GM21786 (cell line): ENCODE data around the gene SF3A2.

Experiments used
- ATAC-seq: cut with Tn5 transposase; IDR thresholded peaks from one replicate; pipeline ENCODE4 v1.9.1; 2021; ENCODE audit not compliant: unreplicated experiment

SF3A2 gene

GRCh38 chr19:2252055-2252796 lies 15.6 kb downstream of the SF3A2 start:
- no peak for ATAC-seq

GRCh38 chr19:2252797-2253105 lies 16.1 kb downstream of the SF3A2 start:
- no peak for ATAC-seq

GRCh38 chr19:2253106-2254063 lies 16.8 kb downstream of the SF3A2 start:
- ATAC-seq: no peak

GRCh38 chr19:2254064-2254872 lies 17.6 kb downstream of the SF3A2 start:
- ATAC-seq: no peak

- no peak for ATAC-seq
These were observed 18.7 kb downstream of the SF3A2 start for GRCh38 chr19:2255112-2255845.

GRCh38 chr19:2255982-2256685 lies 19.5 kb downstream of the SF3A2 start, which contains the start of gene JSRP1:
Gene JSRP1 (minus strand): TSS chr19:2256417. CDS start chr19:2255314, 1,103 bp downstream.
- ATAC-seq: no peak

GRCh38 chr19:2259336-2259735 lies 22.7 kb downstream of the SF3A2 start:
- no peak for ATAC-seq

GRCh38 chr19:2260341-2260805 lies 23.7 kb downstream of the SF3A2 start:
- ATAC-seq: no peak

GRCh38 chr19:2261438-2262172 lies 25.0 kb downstream of the SF3A2 start:
- ATAC-seq: no peak

- no peak for ATAC-seq
These were observed 29.8 kb downstream of the SF3A2 start for GRCh38 chr19:2266183-2266993.

- no peak for ATAC-seq
These were observed 31.8 kb downstream of the SF3A2 start for GRCh38 chr19:2268480-2268830.

GRCh38 chr19:2268861-2269243 lies 32.2 kb downstream of the SF3A2 start:
- ATAC-seq: no peak

- no peak for ATAC-seq
These were observed 32.9 kb downstream of the SF3A2 start for GRCh38 chr19:2269244-2270156.

GRCh38 chr19:2270157-2270422 lies 33.5 kb downstream of the SF3A2 start:
- no peak for ATAC-seq

- ATAC-seq: no peak
These were observed 34.0 kb downstream of the SF3A2 start for GRCh38 chr19:2270423-2271233.

- no peak for ATAC-seq
These were observed 34.8 kb downstream of the SF3A2 start for GRCh38 chr19:2271234-2272103.
